Aorta (tissue), 5 donors: ENCODE data around the gene ARHGEF10L. TPM values are rescaled to one million over a fixed set of nuclear protein-coding genes. Genes with fewer than 3 reads are reported as not detected.
A peak's percentile ranks its signal among the peaks of the same experiment; 100 is the strongest.
"Not testable (repeated sequence)": the region's sequence is repeated elsewhere in the genome, so short reads cannot be mapped to it uniquely, and the experiment has no call there.

Experiments
- ATAC-seq: fragments of 200-7000 bp; cut with Tn5 transposase; one replicate; pipeline ENCODE4 v1.9.1; 2022; ENCODE audit warnings: moderate library complexity; ENCODE audit not compliant: low FRiP score
- DNase-seq, 2 donors: peaks; one replicate each; pipeline ENCODE4 v3.0.0-alpha.2; 2020
- H3K27ac ChIP-seq, 2 donors: one replicate each; pipeline ENCODE4 v1.5.1; 2013; ENCODE audit warnings: low read length in 2 of 2, mild to moderate bottlenecking in 2 of 2, moderate library complexity in 2 of 2, control low read depth in 1 of 2, inconsistent platforms in 1 of 2, low read depth in 1 of 2
- H3K27me3 ChIP-seq, 2 donors: one replicate each; pipeline ENCODE4 v1.6.1; 2013; ENCODE audit warnings: control low read depth in 1 of 2, low read length in 1 of 2, mild to moderate bottlenecking in 1 of 2, moderate library complexity in 1 of 2; ENCODE audit not compliant: insufficient read depth in 2 of 2, control insufficient read depth in 1 of 2
- H3K36me3 ChIP-seq, 2 donors: one replicate each; pipeline ENCODE4 v1.6.1; 2013; ENCODE audit warnings: control low read depth in 1 of 2, low read length in 1 of 2, mild to moderate bottlenecking in 1 of 2; ENCODE audit not compliant: insufficient read depth in 2 of 2, control insufficient read depth in 1 of 2
- H3K4me1 ChIP-seq, 2 donors: one replicate each; pipeline ENCODE4 v1.6.1; 2013; ENCODE audit warnings: low read length in 2 of 2, control low read depth in 1 of 2, mild to moderate bottlenecking in 1 of 2, moderate library complexity in 1 of 2; ENCODE audit not compliant: insufficient read depth in 2 of 2, control insufficient read depth in 1 of 2
- H3K4me3 ChIP-seq, 2 donors: one replicate each; pipeline ENCODE4 v1.5.1; 2013; ENCODE audit warnings: low read length in 2 of 2, control low read depth in 1 of 2, mild to moderate bottlenecking in 1 of 2
- H3K9me3 ChIP-seq: one replicate; pipeline ENCODE4 v1.6.1; 2013; ENCODE audit warnings: mild to moderate bottlenecking, low read length; ENCODE audit not compliant: control insufficient read depth
- WGBS, 2 donors: extraction: QIAGEN DNeasy Blood & Tissue Kit; methylation state at CpG; one replicate each; pipeline ENCODE4 v1.1.7; 2013; 5-methylcytosine and 5-hydroxymethylcytosine counted together
- intact Hi-C, 2 donors: fragments of 100-400 bp; cut with DNase I; formaldehyde crosslinking; loops; one replicate each; pipeline versions ENCODE4 v1.14.2 to v1.15.0; 2022
- polyA plus RNA-seq, 2 donors: library from polyadenylated mRNA; stranded (reverse); fragments of 200-250 nt; gene quantifications; one replicate each; pipeline ENCODE4 v1.2.3, GENCODE V29; 2013
- total RNA-seq, 2 donors: library from RNA; stranded (reverse); fragmentation: NEBNext Ultra II Directional; extraction: Animal tissue kit (Norgen Biotek cat#: 25700); gene quantifications; one replicate each; pipeline ENCODE4 v1.2.1, GENCODE V29; 2021
- donor health status: healthy with polysubstance abuse.
- donor health status: Bipolar disorder and iron deficiency.
- donor health status: DM: no; HTN: no; CAD: no.
- donor health status: DM: no; HTN: no; CAD: no.
- donor health status: DM: yes; HTN: yes; CAD: no.

ARHGEF10L gene
- total and polyA plus RNA-seq, 4 donors: 24.0 to 190 (median 133) TPM

DNA sequence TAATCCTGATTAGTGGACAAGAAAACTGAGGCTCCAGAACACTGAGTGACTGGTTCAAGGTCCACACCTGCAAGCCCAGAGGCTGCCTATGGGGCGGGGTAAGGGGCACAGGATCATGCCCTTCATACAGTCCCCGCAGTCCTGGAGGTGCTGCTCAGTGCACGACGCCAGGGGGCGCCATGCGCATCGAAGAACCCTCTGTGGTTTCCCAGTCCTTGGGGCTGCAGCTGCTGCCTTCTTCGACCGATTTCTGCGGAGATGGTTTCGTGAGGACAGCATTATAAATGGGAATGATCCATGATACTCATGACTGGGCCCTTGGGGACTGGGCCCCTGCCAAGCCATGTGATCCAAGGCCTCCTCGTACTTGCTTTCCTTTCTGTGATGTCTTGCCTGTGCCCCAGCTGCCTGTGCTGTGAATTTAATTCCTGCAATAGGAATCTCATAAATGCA, 37.1 kb upstream of the ARHGEF10L start:
- 1 to 2% methylated on average over 12 of the region's 12 CpGs for WGBS, 2 donors
- Histone ChIP-seq H3K36me3 (no peaks in the 10 kb centered on the region), H3K27me3 (no peaks in the 10 kb centered on the region), H3K4me3 (no peak overlapping the region), H3K9me3 (no peaks in the 10 kb centered on the region), H3K4me1 (peaks cover 0 to 2% of the 10 kb centered on the region in 2 donors), H3K27ac (peak overlapping the region in 1 of 2 donors; percentile 41)
- intact Hi-C loops: loop anchor here (1.0 to 2.0 kb wide), 4 partner anchors 24 to 104 kb away; no protein-coding TSS in a partner anchor
- DNase-seq (peak; percentile 92 to 97), ATAC-seq (peak; percentile 96)

DNA sequence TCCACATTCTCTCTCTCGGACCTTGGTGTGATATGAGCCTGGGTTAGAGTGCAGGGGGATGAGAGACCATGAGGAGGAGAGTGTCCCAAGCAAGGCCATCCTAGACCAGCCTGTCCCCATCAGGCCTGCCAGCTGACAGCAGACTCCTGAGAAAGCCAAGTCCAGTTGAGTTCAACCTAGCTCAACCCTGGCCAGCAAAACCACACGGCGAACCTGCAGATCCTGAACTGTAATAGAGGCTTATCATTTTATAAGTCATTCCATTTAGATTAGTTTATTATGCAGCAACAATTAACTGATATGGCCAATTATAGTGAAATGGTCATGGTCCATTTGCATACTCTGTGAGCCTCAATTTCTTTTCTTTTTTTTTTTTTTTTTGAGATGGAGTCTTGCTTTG, 36.4 kb upstream of the ARHGEF10L start:
- DNase-seq: no peak
- H3K4me3 ChIP-seq: no peak overlapping the region
- 64 to 68% methylated on average over 3 of the region's 3 CpGs for WGBS, 2 donors
- H3K4me1 ChIP-seq: peaks cover 0 to 2% of the 10 kb centered on the region in 2 donors
- intact Hi-C loops: loop anchor here in 1 of 2 donors (2.0 kb wide), 2 partner anchors 24 to 104 kb away; no protein-coding TSS in a partner anchor
- no peaks in the 10 kb centered on the region for H3K36me3 ChIP-seq
- H3K9me3 ChIP-seq: no peaks in the 10 kb centered on the region
- peak overlapping the region in 1 of 2 donors; percentile 93 for H3K27ac ChIP-seq
- peak; percentile 8 for ATAC-seq
- no peaks in the 10 kb centered on the region for H3K27me3 ChIP-seq

DNA sequence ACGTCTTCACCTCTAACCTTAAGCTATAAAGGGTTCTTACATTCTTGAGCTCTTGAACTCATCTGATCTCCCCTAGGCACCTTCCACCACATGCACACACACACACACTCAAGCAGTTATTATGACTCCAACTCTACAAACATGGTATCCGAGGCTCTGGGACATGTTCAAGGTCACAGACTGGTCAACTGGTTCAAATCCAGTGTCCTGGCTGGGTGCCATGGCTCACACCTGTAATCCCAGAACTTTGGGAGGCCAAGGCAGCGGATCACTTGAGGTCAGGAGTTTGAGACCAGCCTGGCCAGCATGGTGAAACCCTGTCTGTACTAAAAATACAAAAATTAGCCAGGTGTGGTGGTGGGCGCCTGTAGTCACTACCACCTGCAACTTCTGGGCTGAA, 32.3 kb upstream of the ARHGEF10L start:
- intact Hi-C loops, H3K4me1 ChIP-seq, H3K27me3 ChIP-seq, H3K9me3 ChIP-seq, DNase-seq, H3K36me3 ChIP-seq, H3K27ac ChIP-seq, ATAC-seq, H3K4me3 ChIP-seq: not testable (repeated sequence)
- 88 to 89% methylated on average over 4 of the region's 4 CpGs for WGBS, 2 donors

DNA sequence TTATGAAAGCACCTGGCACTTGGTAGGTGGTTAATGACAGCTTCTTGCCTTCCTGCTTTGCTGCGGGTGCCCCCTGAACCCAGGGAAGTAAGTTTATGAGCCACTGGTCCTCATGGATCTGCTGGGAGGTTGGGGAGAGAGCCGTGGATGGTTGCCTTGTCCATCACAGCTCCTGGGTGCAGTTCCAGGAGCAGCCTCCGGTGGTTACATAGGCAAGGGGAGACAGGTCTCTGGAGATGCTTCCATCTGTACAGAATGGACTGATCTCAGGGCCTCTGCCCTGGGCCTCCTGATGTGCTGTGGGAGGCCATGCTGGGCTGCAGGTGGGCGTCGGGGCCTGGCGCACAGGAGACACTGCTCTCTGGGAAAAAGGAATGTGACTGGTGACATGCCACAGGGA, 31.6 kb upstream of the ARHGEF10L start:
- 81 to 84% methylated on average over 6 of the region's 6 CpGs for WGBS, 2 donors
- no peak for ATAC-seq

DNA sequence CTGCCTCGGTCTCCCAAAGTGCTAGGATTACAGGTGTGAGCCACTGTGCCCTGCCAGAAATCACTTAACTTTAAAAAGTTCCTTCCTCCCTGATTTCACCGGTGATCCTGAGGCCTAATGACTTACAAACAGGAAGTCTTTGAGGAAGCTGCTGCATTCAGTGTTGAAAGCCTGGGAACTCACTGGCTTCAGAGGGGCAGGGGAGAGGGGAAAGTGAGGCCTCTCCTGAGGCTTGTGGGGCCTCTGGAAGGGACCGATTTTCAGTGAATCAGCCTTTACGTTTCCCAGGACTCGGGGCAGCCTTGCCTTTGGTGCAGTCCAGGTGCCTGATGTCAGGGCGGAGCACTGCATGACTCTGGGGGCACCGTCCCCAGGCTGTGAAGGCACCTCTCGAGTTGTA, 30.1 kb upstream of the ARHGEF10L start:
- H3K4me1 ChIP-seq: no peaks in the 10 kb centered on the region
- no peak overlapping the region for H3K27ac ChIP-seq
- H3K36me3 ChIP-seq: no peaks in the 10 kb centered on the region
- H3K4me3 ChIP-seq: no peak overlapping the region
- 74 to 75% methylated on average over 8 of the region's 8 CpGs for WGBS, 2 donors
- intact Hi-C loops: no loop called here
- DNase-seq (no peak), ATAC-seq (no peak)
- H3K27me3 ChIP-seq: no peaks in the 10 kb centered on the region
- H3K9me3 ChIP-seq: no peaks in the 10 kb centered on the region

More for the DNA sequence above, 31.6 kb upstream of the ARHGEF10L start:
- H3K36me3 ChIP-seq: no peaks in the 10 kb centered on the region
- no peaks in the 10 kb centered on the region for H3K4me1 ChIP-seq
- no peak for DNase-seq
- intact Hi-C loops: no loop called here
- H3K9me3 ChIP-seq: no peaks in the 10 kb centered on the region
- H3K4me3 ChIP-seq: no peak overlapping the region
- H3K27ac ChIP-seq: no peak overlapping the region
- H3K27me3 ChIP-seq: no peaks in the 10 kb centered on the region

DNA sequence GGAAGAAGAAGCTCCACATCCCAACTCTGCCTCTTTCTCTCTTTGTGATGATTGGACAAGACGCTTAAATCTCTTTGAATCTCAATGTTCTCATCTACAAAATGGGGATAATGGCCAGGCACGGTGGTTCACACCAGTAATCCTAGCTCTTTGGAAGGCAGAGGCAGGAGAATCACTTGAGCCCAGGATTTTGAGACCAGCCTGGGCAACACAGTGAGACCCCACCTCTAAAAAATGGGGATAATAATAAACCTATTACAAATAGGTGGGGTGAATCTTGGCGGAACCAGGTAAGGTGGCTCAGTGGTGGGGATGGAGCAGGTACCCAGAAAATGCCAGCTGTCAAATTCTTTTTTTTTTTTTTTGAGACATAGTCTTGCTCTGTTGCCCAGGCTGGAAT, 29.4 kb upstream of the ARHGEF10L start:
- Histone ChIP-seq H3K4me1 (no peaks in the 10 kb centered on the region), H3K36me3 (no peaks in the 10 kb centered on the region), H3K9me3 (no peaks in the 10 kb centered on the region), H3K27me3 (no peaks in the 10 kb centered on the region), H3K27ac (no peak overlapping the region), H3K4me3 (no peak overlapping the region)
- intact Hi-C loops: no loop called here
- ATAC-seq: no peak
- WGBS, 2 donors: 96 to 97% methylated on average over 3 of the region's 3 CpGs
- DNase-seq: no peak

DNA sequence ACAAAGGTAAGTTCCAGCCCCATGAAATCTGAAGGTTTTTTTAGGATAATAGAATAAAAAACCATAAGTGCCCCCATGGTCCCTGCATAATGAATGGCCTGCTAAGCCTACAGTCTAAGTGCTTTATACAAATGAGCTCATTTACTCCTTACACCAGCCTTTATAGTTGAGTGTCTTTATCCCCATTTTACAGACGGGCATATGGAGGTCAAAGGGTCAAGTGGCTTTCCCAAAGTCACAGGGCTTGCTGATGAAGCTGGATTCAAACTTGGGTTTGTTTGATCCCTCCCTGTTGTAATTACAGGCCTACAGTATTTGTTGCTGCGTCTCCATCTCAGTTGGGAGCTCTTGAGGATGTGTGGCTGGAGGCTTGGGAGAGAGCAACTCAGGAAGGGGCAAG, 28.3 kb upstream of the ARHGEF10L start:
- no peaks in the 10 kb centered on the region for H3K9me3 ChIP-seq
- intact Hi-C loops: no loop called here
- H3K27me3 ChIP-seq: no peaks in the 10 kb centered on the region
- no peaks in the 10 kb centered on the region for H3K36me3 ChIP-seq
- ATAC-seq (no peak), DNase-seq (no peak)
- 98 to 99% methylated on average over 2 of the region's 2 CpGs for WGBS, 2 donors
- H3K4me3 ChIP-seq: no peak overlapping the region
- no peaks in the 10 kb centered on the region for H3K4me1 ChIP-seq
- no peak overlapping the region for H3K27ac ChIP-seq

DNA sequence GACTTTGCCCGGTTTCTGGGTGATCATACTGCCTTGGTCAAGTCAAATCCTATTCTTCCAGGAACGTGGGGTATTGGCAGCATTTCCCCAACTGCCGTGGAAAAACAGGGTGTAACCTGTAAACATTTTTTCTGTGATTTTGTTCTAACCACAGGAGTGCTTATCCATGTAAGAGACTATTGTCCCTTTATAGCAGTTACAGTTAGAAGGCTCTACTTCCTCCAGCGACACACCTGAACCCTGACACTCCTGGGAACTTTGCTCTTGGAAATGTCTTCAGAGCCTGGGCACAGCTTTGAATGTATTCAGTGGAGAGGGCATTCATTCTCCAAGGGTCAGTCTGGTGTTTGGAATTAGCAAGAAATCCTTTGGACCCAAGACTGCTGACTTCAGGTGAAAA, 26.4 kb upstream of the ARHGEF10L start:
- intact Hi-C loops: no loop called here
- H3K4me3 ChIP-seq: no peak overlapping the region
- no peaks in the 10 kb centered on the region for H3K36me3 ChIP-seq
- H3K9me3 ChIP-seq: no peaks in the 10 kb centered on the region
- no peak for DNase-seq
- no peak for ATAC-seq
- no peaks in the 10 kb centered on the region for H3K27me3 ChIP-seq
- no peaks in the 10 kb centered on the region for H3K4me1 ChIP-seq
- 93 to 94% methylated on average over 4 of the region's 4 CpGs for WGBS, 2 donors
- H3K27ac ChIP-seq: no peak overlapping the region

DNA sequence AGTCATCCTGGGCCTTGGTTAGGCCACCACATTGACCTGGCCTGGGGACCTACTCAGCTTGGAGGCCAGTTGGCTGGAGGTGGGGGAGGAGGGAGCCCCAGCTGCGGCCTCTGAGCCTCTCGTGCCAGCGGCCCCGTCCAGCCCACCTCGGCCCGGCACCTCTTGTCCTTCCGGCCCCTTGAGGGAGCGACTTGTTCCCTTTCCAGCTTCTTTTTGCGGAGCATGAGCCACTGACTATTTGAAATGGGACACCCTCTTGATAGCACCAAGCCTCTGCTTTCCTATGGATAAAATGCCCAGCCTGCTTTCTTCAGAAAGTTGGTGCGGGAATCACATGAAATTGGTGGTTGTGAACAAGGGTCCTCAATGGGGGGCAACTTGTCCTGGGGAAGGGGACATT, 24.7 kb upstream of the ARHGEF10L start:
- ATAC-seq: no peak
- DNase-seq: no peak
- Histone ChIP-seq H3K4me3 (no peak overlapping the region), H3K36me3 (no peaks in the 10 kb centered on the region), H3K4me1 (no peaks in the 10 kb centered on the region), H3K27me3 (no peaks in the 10 kb centered on the region), H3K9me3 (no peaks in the 10 kb centered on the region), H3K27ac (no peak overlapping the region)
- intact Hi-C loops: no loop called here
- 95% methylated on average over 10 of the region's 10 CpGs for WGBS, 2 donors
